Left hindlimb (tissue), 1 donor: ENCODE data around the gene KANSL1.

Source experiments
- DNase-seq: peaks from one replicate; pipeline ENCODE4 v3.0.0-alpha.2; 2018

KANSL1 gene

GRCh38 chr17:46163929-46164594, 29.2 kb downstream of the KANSL1 start:
- DNase-seq: no peak

GRCh38 chr17:46163316-46163715, 29.9 kb downstream of the KANSL1 start:
- DNase-seq: no peak

DNA sequence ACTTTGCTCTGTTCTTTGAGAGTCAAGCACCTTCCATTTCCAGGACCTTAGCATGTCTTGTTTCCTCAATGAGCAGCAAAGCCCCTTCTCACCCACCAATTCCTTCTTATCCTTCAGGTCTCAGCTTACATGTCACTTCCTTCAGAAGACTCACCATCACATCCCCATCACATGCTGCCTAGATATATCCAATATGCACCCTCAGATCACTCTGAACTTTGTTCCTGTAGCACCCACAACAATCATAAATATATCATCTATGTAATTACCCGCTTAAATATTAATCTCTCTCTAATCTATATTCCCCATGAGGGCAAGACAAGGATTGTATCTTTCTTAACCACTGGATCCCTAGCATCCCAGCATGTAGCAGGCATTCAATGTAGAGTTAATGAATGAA, 30.4 kb downstream of the KANSL1 start:
- no peak for DNase-seq

DNA sequence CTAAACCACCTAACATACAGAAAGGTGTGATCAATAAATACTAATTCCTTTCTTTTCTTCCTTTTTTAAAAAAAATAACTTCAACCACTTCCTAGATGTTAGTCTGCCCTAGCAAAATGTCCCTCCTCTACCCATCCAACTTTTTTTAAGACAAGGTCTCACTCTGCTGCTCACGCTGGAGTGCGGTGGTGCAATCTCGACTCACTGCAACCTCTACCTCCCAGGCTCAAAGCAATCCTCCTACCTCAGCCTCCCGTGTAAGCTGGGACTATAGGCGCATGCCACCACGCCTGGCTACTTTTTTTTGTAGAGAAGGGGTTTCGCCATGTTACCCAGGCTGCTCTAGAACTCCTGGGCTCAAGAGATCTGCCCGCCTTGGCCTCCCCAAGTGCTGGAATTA, 33.1 kb downstream of the KANSL1 start:
- DNase-seq: no peak

DNA sequence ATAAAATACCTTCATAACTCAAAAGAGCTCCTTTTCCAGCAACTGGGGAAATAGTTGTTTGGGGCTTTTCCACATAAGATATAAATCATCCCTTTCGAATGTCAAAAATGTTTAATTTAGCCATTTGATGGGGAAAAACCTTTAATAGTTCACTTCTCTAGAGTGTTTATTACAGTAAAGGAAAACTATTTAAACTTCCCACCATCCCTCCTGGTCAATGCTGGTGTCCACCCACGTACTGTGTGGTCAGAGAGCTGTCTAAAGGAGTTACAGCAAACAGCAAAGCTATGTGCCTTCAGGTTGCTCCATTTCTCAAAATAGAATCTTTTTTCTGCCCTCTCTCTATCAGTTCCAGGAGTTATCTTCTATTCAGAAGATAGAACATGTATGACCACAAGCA, 33.5 kb downstream of the KANSL1 start:
- DNase-seq: no peak

DNA sequence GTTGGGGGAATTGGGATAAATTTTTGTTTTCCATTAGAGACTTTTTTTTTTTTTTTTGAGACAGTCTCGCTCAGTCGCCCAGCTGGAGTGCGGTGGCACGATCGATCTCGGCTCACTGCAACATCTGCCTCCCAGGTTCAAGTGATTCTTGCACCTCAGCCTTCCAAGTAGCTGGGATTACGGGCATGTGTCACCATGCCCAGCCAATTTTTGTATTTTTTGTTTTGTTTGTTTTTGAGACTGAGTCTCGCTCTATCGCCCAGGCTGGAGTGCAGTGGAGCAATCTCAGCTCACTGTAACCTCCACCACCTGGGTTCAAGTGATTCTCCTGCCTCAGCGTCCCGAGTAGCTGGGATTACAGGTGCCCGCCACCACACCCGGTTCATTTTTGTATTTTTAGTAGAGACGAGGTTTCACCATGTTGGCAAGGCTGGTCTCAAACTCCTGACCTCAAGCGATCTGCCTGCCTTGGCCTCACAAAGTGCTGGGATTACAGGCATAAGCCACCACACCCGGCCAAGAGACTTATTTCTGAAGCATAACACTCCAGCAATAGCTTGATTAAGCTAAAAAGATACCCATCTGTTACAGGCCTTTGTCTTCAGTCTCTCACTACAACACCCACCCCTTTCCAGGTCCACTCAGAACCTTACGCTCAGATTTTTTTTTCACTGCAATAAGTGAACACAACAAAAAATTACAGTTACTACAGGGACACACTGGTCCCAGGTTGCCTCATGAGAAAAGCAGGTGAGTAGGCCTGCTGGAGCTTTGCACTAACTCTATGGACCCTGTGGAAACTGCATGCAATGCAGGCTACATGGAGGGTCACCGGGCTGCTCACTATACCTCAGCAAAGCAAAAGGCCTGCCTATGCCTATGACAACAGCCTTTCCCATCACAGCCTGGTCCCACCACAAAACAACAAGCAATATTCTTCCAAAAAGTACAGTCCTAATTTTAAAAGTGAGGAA, 34.6 kb downstream of the KANSL1 start:
- no peak for DNase-seq

GRCh38 chr17:46157443-46158062, 35.7 kb downstream of the KANSL1 start:
- no peak for DNase-seq

DNA sequence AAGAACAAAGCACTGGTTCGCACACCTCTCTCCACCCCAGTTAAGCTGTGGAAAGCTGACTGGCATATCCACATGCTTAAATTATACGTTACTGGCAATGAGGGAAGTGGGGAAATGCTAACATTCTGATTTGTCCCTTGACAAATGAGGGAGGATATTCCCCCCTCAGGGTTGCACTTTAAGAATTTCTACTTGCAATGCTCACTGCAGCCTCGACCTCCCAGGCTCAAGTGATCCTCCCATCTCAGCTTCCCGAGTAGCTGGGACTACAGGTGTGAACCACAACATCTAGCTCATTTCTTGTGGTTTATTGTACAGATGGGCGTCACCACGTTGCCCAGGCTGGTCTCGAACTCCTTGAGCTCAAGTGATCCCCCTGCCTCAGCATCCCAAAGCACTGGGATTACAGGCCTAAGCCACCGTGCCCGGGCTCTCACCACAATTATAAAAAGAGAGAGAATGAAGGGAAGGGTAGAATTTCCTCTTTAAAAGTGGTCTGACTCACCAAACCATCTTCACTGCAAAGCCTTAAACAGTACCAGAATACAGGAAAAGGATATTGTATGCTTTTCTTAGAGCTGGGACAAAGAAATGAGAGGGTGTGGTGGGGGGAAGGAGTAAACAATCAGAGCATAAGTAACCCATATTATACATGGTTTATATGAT, 38.9 kb downstream of the KANSL1 start:
- DNase-seq: peak; percentile 44

GRCh38 chr17:46152423-46152822, 40.8 kb downstream of the KANSL1 start:
- no peak for DNase-seq

DNA sequence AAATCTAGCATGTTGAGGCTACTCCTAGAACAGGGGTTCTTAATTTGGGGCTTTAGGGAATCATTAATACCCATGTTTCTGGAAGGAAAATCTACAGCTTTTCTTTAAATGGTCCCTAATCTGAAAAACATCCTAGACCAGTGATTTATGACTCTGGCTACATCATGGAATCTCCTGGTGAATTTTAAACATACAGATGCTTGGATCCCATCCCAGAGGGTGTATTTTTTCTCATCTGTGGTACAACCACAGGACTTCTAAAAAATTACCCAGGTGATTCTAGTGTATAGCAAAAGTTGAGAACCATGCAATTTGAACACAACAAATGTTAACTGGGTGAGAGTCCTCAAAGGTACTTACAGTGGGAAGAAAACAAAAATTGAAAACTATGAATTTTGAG, 41.5 kb downstream of the KANSL1 start:
- no peak for DNase-seq

DNA sequence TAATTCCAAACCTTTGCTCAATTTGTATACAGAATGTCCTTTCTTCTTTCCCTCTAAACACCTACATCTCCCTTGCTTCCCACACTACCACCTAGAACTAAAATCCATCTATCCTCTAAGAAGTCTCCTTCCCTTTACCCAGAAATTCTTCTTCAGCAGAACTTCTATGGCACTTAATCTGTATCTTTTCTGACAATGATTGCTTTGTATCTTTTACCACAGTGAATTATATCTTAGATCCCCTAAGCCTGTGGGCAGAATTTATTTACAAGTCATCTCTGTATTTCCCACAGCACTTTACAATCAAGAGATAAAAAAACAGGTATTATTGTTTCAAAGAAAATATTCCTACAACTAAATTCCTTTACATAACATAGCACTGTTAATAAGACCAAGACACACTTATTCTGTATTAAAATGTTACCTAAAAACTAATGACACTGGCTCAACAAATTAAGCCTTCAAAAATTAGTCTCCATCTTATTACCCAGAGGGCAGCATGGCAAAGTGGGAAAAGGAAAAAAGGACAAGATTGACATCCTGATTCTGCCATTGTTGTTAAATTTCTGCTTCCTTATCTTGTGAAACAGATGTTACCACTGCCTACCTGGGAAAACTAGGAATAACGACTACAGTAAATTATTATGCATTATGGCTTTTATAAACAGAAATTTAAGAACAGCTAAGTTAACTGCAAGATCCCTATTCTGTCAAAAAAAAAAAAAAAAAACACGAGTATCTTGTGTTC, 42.8 kb downstream of the KANSL1 start:
- no peak for DNase-seq

- no peak for DNase-seq
These were observed 45.0 kb downstream of the KANSL1 start for GRCh38 chr17:46148247-46148646.

DNA sequence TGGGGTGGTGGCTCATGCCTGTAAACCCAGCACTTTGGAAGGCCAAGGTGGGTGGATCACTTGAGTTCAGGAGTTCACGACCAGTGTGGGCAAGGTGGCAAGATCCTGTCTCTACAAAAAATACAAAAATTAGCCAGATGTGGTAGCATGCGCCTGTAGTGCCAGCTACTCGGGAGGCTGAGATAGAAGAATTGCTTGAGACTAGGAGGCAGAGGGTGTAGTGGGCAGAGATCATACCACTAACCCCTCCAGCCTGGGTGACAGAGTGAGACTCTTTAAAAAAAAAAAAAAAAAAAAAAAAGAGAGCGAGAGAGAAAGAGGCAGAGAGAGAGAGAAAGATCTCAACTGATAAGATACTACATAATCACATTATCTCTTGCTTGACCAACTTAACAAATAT, 45.9 kb downstream of the KANSL1 start:
- no peak for DNase-seq

DNA sequence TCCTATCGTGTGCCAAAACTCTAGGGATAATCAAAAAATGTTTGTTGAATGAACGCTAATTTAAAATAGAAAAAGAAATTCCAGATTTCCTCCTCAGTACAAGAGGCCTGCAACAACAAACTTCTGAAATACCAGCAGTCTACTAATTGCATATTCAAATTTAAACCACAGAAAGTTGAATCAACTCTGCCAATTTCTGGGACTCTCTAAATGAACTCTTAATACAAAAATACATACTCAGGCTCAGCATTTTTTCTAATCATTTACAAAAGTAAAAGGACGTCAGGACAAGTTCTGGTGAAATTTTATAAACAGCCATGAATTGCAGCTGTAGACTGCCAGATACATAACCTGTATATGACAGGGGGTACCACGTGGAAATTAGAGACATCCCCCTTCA, 49.0 kb downstream of the KANSL1 start:
- no peak for DNase-seq

DNA sequence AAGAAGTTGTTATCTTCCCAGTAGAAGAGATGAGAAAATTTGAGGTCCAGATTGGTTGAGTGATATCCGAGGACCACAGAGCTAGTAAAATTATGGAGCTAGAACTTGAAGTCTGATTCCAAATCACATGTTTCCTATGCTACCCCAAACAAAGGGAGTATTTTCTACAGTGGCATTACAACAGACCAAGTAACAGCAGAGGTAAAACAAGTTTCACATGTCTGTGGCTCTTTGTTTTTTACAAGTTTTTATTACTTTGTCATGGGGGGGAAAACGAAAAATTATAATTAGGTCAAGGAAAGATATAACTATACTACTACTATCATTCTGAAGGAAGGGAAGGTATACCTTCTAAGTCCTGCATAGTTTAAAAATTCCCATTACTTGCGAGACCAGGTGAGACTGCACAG, 49.4 kb downstream of the KANSL1 start:
- no peak for DNase-seq

DNA sequence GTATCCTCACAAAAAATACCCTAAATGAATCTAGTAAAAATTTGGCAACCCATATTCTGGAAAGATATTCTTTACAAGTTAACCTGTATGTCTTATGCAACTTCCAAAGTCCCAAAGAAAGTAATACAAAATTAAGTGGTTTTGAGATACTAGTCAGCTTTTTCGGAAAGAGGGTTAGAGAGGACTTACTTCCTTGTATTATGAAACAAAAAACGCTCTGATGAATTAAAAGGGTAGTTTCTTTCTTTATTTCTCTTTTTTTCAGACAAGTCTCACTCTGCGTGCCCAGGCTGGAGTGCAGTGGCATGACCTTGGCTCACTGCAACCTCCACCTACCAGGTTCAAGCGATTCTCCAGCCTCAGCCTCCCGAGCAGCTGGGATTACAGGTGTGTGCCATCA, 51.6 kb downstream of the KANSL1 start:
- no peak for DNase-seq

DNA sequence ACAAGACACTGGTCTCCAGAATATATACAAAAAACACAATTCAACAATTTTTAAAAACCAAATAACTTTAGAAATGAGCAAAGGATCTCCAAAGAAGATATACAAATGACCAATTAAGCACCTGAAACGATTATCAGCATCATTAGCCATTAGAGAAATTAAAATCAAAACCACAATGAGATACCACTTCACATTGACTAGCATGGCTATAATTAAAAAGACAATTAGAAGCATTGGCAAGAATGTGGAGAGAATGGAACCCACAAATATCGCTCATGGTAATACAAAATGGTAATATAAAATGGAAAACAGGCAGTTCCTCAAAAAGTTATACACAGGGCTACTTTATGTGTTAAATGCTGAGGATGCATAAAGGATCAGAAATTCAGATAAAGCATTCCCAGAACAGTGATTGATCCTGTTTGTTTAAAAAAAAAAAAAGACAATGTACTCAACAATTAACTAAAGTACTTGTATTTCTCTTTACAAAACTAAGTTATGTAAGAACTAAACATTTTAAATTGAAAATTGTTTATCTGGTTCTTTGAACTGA, 52.5 kb downstream of the KANSL1 start:
- DNase-seq: no peak

DNA sequence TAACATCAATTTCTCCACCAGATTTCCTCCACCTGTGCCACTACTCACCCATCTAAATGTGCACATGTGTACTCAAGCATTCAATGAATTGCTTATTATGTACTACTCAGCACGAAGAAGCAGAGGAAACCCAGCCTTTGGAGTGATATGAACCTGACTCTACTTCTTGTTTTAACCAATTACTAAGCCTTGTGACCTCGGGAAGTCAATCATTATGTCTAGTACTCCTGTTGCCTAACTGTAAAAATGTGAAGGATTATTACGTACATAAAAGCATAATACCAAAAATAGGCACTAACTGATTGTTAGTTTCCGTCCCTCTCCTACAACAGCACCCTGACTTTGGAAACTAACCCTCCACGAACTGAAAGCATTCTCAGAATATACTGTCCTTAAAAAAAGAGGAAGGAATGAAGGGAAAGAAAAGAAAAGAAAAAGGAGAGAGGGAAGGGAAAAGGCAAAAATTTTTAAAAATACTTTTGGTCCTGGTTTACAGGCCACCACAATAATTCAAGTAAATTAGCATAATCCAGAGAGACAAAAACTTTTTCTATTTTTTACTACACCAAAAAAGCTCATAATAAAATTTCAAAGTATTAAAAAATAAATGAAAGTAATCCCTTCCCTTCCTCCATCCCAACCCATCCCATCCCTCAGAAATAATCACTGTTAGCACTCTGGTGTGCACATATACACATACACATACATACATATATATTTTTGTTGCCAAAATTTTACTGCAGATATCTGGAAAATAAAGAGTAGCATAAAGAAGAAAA, 53.6 kb downstream of the KANSL1 start:
- no peak for DNase-seq

DNA sequence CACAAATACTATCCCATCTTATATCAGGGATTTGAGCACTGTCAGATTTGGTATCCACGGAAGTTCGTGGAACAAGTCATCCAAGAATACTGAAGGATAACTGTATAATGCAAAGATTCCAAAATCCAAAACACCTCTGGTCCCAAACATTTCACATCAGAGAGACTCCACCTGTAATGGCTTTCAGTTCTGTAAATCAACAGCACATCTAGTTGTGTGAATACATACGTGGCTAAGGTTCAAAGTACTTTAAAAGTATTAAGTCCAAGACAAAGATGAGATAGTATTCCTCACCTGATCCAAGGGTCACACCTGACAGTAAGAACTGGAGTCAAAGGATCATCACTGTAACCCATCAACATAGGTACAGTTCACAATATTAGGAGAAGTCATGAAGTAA, 54.8 kb downstream of the KANSL1 start:
- DNase-seq: no peak

DNA sequence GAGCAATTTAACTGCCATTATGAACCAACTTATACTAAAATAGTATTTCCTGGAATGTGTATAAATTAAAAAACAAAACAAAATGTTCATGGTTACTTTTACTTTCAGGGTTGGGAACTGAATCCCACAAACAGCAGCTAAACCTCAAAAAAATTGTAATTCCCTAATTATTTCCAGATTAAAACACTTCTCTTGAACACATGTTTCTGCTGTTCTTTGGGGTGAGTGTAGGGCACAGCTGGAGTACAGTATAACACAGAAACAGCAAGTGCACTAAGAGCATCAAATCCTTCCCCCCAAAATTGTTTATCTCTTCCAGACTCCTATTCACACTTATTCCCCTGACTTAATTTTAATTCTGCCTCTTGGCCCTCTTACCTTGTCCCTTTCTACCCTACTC, 56.4 kb downstream of the KANSL1 start:
- DNase-seq: no peak

DNA sequence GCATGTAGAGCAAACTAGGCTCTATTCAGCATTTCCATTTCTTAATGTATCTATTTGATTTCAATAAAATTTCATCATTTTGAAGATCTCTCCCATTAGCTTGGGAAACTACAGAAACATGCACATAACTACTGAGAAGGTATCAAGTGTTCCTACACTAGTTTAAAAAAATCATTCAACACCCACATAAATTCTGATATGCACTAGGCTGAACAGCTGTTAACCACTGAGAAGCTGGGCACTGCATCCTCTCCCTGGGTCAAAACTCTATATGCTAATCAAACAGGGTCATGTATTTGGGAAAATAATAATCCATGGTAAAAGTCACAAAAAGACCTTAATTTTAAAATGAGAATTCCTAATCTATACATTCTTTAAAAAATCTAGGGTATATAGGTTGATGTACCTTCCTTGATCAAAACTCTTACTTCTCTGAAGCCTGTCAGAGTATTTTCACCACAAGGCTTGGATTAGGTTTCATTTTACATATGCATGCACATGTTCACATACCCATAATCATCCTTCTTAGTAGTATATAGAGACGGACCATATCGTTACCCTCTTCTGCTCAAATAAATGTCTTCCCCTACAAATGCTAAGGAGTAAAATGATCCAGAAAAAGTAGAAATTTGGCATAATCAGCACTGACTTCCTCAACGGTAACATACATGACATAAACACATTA, 57.2 kb downstream of the KANSL1 start:
- DNase-seq: no peak
